Hematopoietic multipotent progenitor cell (in vitro differentiated cells): ENCODE measurements around the gene NR5A1. TPM values are rescaled to one million over a fixed set of nuclear protein-coding genes. Genes with fewer than 3 reads are reported as not detected.

ENCODE experiments used
- DNase-seq, 3 donors: peaks; one replicate each; pipeline ENCODE4 v3.0.0-alpha.2; 2011 to 2015; ENCODE audit warnings: low read depth in 2 of 3, low spot score in 2 of 3
- total RNA-seq: library from RNA; depleted of rRNA; stranded (reverse); fragments of >200 nt; gene quantifications from one replicate; pipeline ENCODE4 v1.2.3, GENCODE V29; 2012

NR5A1 gene
- total RNA-seq, 1 donor: 0.54 TPM

- DNase-seq: no peak
Measured at GRCh38 chr9:124448019-124448418, 59.2 kb downstream of the NR5A1 start.

- DNase-seq: no peak
Measured at GRCh38 chr9:124447297-124447661, 59.9 kb downstream of the NR5A1 start.

- no peak for DNase-seq
Measured at GRCh38 chr9:124444166-124444565, 63.0 kb downstream of the NR5A1 start.

GRCh38 chr9:124443625-124444024, 63.6 kb downstream of the NR5A1 start:
- no peak for DNase-seq

DNA sequence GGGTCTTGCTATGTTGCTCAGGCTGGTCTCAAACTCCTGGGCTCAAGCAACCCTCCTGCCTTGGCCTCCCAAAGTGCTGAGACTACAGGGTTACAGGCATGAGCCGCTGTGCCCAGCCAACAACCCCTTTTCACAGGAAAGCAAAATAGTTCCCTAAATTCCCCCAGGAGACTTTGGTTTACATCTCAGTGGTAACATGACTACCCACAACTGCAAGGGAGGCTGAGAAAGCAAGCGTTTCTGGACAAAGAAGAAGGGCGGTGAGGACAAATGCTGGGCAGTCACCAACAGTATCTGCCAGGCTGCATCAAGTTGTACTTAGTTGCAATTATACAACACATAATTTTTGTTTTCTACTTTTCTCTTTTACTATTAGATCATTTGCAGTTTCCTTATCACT, 64.4 kb downstream of the NR5A1 start:
- DNase-seq: no peak

DNA sequence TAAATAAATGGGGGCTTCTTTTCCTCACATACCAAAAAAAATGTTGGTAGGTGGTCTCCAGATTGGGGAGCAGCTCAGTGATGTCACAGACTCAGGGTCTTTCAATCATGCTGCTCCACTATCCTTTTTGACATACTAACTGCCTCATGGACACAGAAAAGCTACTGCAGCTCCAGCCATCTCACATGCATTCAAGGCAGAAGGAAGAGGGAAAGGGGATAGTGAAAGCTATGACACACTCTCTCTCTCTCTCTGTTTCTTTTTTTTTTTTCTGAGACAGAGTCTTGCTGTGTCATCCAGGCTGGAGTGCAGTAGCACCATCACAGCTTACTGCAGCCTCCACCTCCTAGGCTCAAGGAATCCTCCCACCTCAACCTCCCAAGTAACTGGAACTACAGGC, 64.8 kb downstream of the NR5A1 start:
- peak in 1 of 3 donors; percentile 22 for DNase-seq

GRCh38 chr9:124441291-124441690, 65.9 kb downstream of the NR5A1 start:
- DNase-seq: peak in 2 of 3 donors; percentile 54 to 82

DNA sequence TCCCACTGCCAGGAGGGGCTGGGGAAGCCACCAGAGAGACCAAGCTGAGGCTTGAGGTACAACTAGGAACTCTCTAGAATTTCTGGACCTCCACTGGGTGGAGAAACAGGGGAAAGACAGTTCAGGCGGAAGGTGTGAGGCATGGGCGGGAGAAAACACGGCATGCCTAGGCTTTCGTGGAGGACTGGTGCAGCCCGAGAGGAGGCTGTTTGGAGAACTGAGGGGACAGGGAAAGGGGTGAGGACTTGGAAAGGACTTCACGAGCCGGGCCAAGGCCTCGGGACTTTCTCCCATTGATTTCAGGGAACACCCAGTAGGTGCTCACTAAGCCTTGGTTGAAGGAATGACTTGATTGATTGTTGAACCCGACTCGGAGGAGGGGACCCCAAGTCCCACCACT, 66.4 kb downstream of the NR5A1 start:
- DNase-seq: no peak

DNA sequence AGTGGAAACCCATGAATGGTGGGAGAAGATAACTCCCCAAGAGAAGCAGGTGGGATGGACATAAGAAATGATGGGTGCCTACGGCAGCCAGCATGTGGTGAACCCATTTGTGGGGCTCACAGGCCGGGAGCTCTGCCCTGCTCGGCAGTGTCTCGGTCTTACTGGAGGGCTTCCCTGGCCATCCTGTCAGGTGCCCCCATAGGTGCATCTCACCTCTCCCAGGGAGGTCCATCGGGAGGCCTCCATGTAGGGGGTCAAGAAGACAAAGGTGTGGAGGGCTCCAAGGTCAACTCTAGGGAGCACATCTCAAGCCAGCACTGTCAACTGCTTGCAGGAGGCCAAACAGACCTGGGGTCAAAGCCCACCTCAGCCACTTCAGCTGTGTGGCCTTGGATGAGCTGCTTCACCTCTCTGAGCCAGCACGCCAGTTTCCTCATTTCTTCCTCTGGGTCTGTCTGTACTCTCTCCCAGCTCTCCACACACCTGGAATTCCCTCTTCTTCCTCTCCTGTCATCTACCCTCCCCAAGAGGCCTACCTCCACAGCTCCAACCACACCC, 67.4 kb downstream of the NR5A1 start:
- DNase-seq: no peak

GRCh38 chr9:124439086-124439485, 68.1 kb downstream of the NR5A1 start:
- DNase-seq: no peak

DNA sequence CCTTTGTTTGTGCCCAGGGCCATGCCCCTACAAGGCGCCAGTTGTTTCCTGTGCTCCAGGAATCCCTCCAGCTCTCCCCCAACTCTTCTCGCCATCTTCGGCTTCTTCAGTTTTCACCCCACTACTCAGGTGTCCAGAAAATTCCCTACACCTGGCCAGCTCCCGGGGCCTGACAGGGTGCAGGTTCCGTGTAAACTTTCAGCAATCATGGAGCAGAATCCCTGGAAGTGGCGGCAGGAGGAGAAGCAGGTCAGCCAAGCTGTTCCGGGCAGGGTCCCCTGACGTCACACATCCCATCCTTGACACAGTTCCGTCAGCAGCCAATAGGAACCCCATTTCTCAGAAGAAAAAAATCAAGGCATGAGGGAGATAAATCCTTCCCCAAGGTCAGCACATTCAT, 69.1 kb downstream of the NR5A1 start:
- no peak for DNase-seq

- no peak for DNase-seq
Measured at GRCh38 chr9:124437086-124437485, 70.1 kb downstream of the NR5A1 start.

GRCh38 chr9:124436320-124436719, 70.9 kb downstream of the NR5A1 start:
- no peak for DNase-seq

Other genes starting within 250 kb of the NR5A1 start
- 22.6 TPM for gene NEK6, start 249.4 kb downstream of the NR5A1 start, total RNA-seq
- 143 TPM for gene PSMB7, start 92.0 kb downstream of the NR5A1 start, total RNA-seq
- gene ADGRD2, start 56.9 kb downstream of the NR5A1 start, total RNA-seq: under 0.01 TPM